HCT116 (cell line): Measurements from ENCODE around the gene IKZF3. TPM values are rescaled to one million over a fixed set of nuclear protein-coding genes. Genes with fewer than 3 reads are reported as not detected.

Experiments
- ATAC-seq: fragments of 200-7000 bp; cut with Tn5 transposase; 2 replicates; pipeline ENCODE4 v1.9.1; 2020; ENCODE audit warnings: mild to moderate bottlenecking, moderate library complexity
- BruUV-seq: library from RNA; stranded (reverse); fragments of 400-500 nt; replicated peaks from 2 replicates; lab custom pipeline; 2021; lab: Mats Ljungman, UMichigan
- CTCF ChIA-PET: fragments of 300-600 bp; sonication (Branson Sonifier 250); formaldehyde crosslinking; loops from one replicate; lab custom pipeline; 2021; ENCODE audit warnings: antibody characterized with exemption; lab: Charles Lee
- POLR2A ChIA-PET: fragments of 300-600, 350-600 bp; sonication (Branson Sonifier 250); formaldehyde crosslinking; loops from one replicate; lab custom pipeline; 2021; ENCODE audit warnings: antibody characterized with exemption; lab: Charles Lee
- RAD21 ChIA-PET, 2 experiments: fragments of 300-600 bp; sonication (Branson Sonifier 250); formaldehyde crosslinking; loops; one replicate each; lab custom pipeline; 2023; ENCODE audit warnings: low total read pairs in 2 of 2; ENCODE audit not compliant: uncharacterized antibody in 2 of 2, unreplicated experiment in 2 of 2, low non-redundant PET in 1 of 2; lab: Charles Lee
- DNase-seq: peaks from one replicate; pipeline ENCODE4 v3.0.0-alpha.2; 2010; ENCODE audit warnings: low read depth, low spot score
- H2AFZ ChIP-seq: fragments of 200-600 bp; shearing (Covaris generic), sonication (generic); 2 replicates; pipeline ENCODE4 v1.6.1; 2017; ENCODE audit warnings: low read depth, mixed run types, mixed read lengths, antibody characterized with exemption, low read length; ENCODE audit not compliant: poor library complexity, severe bottlenecking
- H3K27ac ChIP-seq: 2 replicates; pipeline ENCODE4 v1.5.1; 2012; ENCODE audit warnings: low read depth, low read length
- H3K27me3 ChIP-seq: fragments of 200-600 bp; sonication (generic); 2 replicates; pipeline ENCODE4 v1.6.1; 2016; ENCODE audit warnings: mixed run types, low read length, mixed read lengths; ENCODE audit not compliant: insufficient read depth
- H3K36me3 ChIP-seq, 2 experiments: fragments of 200-500 bp in 1 of 2; fragments of 200-600 bp in 1 of 2; sonication (Bioruptor generic) in 1 of 2; sonication (generic) in 1 of 2; 2 replicates each; pipeline versions ENCODE4 v1.5.1 to v1.6.1; 2014 to 2016; ENCODE audit warnings: low read length in 2 of 2, inconsistent platforms in 1 of 2, mixed read lengths in 1 of 2, mixed run types in 1 of 2; ENCODE audit not compliant: insufficient read depth in 2 of 2, control insufficient read depth in 1 of 2
- H3K4me1 ChIP-seq, 2 experiments: fragments of 200-600 bp in 1 of 2; sonication (generic) in 1 of 2; 2 replicates each; pipeline versions ENCODE4 v1.5.1 to v1.6.1; 2012 to 2017; ENCODE audit warnings: low read length in 2 of 2, inconsistent platforms in 1 of 2, mild to moderate bottlenecking in 1 of 2, mixed read lengths in 1 of 2, mixed run types in 1 of 2, moderate library complexity in 1 of 2; ENCODE audit not compliant: insufficient read depth in 2 of 2, control insufficient read depth in 1 of 2
- H3K4me2 ChIP-seq: fragments of 200-600 bp; sonication (generic); 2 replicates; pipeline ENCODE4 v1.6.1; 2017; ENCODE audit warnings: mixed run types, low read length, mixed read lengths
- H3K4me3 ChIP-seq, 2 experiments: fragments of 200-600 bp in 1 of 2; sonication (generic) in 1 of 2; replicated peaks in 1 of 2; 2 replicates each; pipeline ENCODE4 v1.5.1; 2011 to 2016; ENCODE audit warnings: low read length in 2 of 2, control low read depth in 1 of 2, low read depth in 1 of 2, mild to moderate bottlenecking in 1 of 2, mixed read lengths in 1 of 2, mixed run types in 1 of 2
- H3K79me2 ChIP-seq: fragments of 200-600 bp; sonication (generic); 2 replicates; pipeline ENCODE4 v1.6.1; 2017; ENCODE audit warnings: mild to moderate bottlenecking, mixed run types, low read length, moderate library complexity, mixed read lengths; ENCODE audit not compliant: insufficient read depth
- H3K9ac ChIP-seq: fragments of 200-600 bp; sonication (generic); 2 replicates; pipeline ENCODE4 v1.6.1; 2016; ENCODE audit warnings: low read length, mixed read lengths
- H3K9me2 ChIP-seq: fragments of 200-600 bp; sonication (generic), shearing (Covaris generic); 2 replicates; pipeline ENCODE4 v1.6.1; 2017; ENCODE audit warnings: mixed run types, mild to moderate bottlenecking, moderate library complexity; ENCODE audit not compliant: insufficient read depth
- H3K9me3 ChIP-seq, 2 experiments: fragments of 200-500 bp in 1 of 2; fragments of 200-600 bp in 1 of 2; sonication (Bioruptor generic) in 1 of 2; sonication (generic) in 1 of 2; 2 replicates each; pipeline ENCODE4 v1.6.1; 2014 to 2017; ENCODE audit warnings: low read length in 2 of 2, mixed read lengths in 2 of 2, inconsistent platforms in 1 of 2, low read depth in 1 of 2, mild to moderate bottlenecking in 1 of 2, mixed run types in 1 of 2, moderate library complexity in 1 of 2; ENCODE audit not compliant: control insufficient read depth in 1 of 2, insufficient read depth in 1 of 2
- H4K20me1 ChIP-seq: fragments of 200-600 bp; sonication (generic), shearing (Covaris generic); 2 replicates; pipeline ENCODE4 v1.6.1; 2017; ENCODE audit warnings: mixed run types, mild to moderate bottlenecking, moderate library complexity; ENCODE audit not compliant: insufficient read depth
- CBX3 ChIP-seq: IDR thresholded peaks from 2 replicates; pipeline ENCODE4 v1.6.1; 2012; ENCODE audit warnings: low read depth
- CEBPB ChIP-seq: IDR thresholded peaks from 2 replicates; pipeline ENCODE4 v1.6.1; 2012; ENCODE audit warnings: low read depth
- EZH2 ChIP-seq: fragments of 200-600 bp; sonication (generic); IDR thresholded peaks from 2 replicates; pipeline ENCODE4 v1.6.1; 2017; ENCODE audit warnings: antibody characterized with exemption, mixed run types
- EZH2phosphoT487 ChIP-seq: fragments of 200-600 bp; IDR thresholded peaks from 2 replicates; pipeline ENCODE4 v1.6.1; 2018; ENCODE audit warnings: antibody characterized with exemption, borderline replicate concordance
- POLR2A ChIP-seq: IDR thresholded peaks from 2 replicates; pipeline ENCODE4 v1.7.0; 2011; ENCODE audit warnings: borderline replicate concordance; ENCODE audit not compliant: insufficient read depth, insufficient read length; ENCODE audit errors: extremely low read depth
- POLR2AphosphoS5 ChIP-seq: IDR thresholded peaks from 2 replicates; pipeline ENCODE4 v1.6.1; 2011; ENCODE audit warnings: mild to moderate bottlenecking, low read depth, low read length, moderate library complexity
- RAD21 ChIP-seq: IDR thresholded peaks from 2 replicates; pipeline ENCODE4 v1.6.1; 2012; ENCODE audit warnings: low read depth, mild to moderate bottlenecking
- SIN3A ChIP-seq: IDR thresholded peaks from 2 replicates; pipeline ENCODE4 v1.6.1; 2012; ENCODE audit warnings: low read depth
- SP1 ChIP-seq: IDR thresholded peaks from 2 replicates; pipeline ENCODE4 v1.6.1; 2012; ENCODE audit warnings: low read depth
- SRF ChIP-seq: IDR thresholded peaks from 2 replicates; pipeline ENCODE4 v1.6.1; 2012; ENCODE audit warnings: low read depth
- TCF7L2 ChIP-seq: IDR thresholded peaks from 2 replicates; pipeline ENCODE4 v1.7.0; 2011; ENCODE audit warnings: borderline replicate concordance, inconsistent platforms; ENCODE audit not compliant: insufficient read depth, insufficient read length; ENCODE audit errors: extremely low read depth
- YY1 ChIP-seq: IDR thresholded peaks from 2 replicates; pipeline ENCODE4 v1.6.1; 2011; ENCODE audit warnings: low read length, low read depth, moderate library complexity, mild to moderate bottlenecking; ENCODE audit not compliant: insufficient replicate concordance; ENCODE audit errors: extremely low read depth
- ZFX ChIP-seq: fragments of 450-650 bp; IDR thresholded peaks from 2 replicates; pipeline ENCODE4 v1.6.1; 2017
- ZNF274 ChIP-seq: fragments of 200-500 bp; sonication (Bioruptor generic); IDR thresholded peaks from 2 replicates; pipeline ENCODE4 v1.6.1; 2014; ENCODE audit warnings: mild to moderate bottlenecking, low read depth, low read length, inconsistent platforms
- intact Hi-C: fragments of 100-400 bp; cut with micrococcal nuclease; formaldehyde crosslinking; loops from 2 replicates; pipeline ENCODE4 v1.10.0; 2022
- total RNA-seq: library from RNA; stranded (reverse); gene quantifications from one replicate; pipeline ENCODE4 v1.2.1, GENCODE V29; 2021; ENCODE audit not compliant: unreplicated experiment
- TF ChIP-seq, protein P1 (sequence below): IDR thresholded peaks from 2 replicates; pipeline ENCODE4 v1.6.1; 2012
- TF ChIP-seq, protein P2 (sequence below): IDR thresholded peaks from 2 replicates; pipeline ENCODE4 v1.6.1; 2012; ENCODE audit warnings: low read depth
- TF ChIP-seq, protein P3 (sequence below): IDR thresholded peaks from 2 replicates; pipeline ENCODE4 v1.6.1; 2011; ENCODE audit warnings: mild to moderate bottlenecking, low read length, moderate library complexity; ENCODE audit not compliant: insufficient replicate concordance; ENCODE audit errors: extremely low read depth
- TF ChIP-seq, protein P4 (sequence below), 3 experiments: fragments of 200-600 bp in 1 of 3; sonication (generic) in 1 of 3; IDR thresholded peaks in 2 of 3; conservative IDR thresholded peaks in 1 of 3; 2 replicates each; pipeline ENCODE4 v1.5.1; 2012 to 2017; ENCODE audit warnings: low read depth in 2 of 3, low read length in 2 of 3, antibody characterized with exemption in 1 of 3, borderline replicate concordance in 1 of 3, control low read depth in 1 of 3, mild to moderate bottlenecking in 1 of 3, mixed read lengths in 1 of 3, mixed run types in 1 of 3, moderate library complexity in 1 of 3; ENCODE audit not compliant: insufficient read depth in 1 of 3

IKZF3 gene
- total RNA-seq, 1 experiment from 2014 or later = 0.30 TPM

DNA sequence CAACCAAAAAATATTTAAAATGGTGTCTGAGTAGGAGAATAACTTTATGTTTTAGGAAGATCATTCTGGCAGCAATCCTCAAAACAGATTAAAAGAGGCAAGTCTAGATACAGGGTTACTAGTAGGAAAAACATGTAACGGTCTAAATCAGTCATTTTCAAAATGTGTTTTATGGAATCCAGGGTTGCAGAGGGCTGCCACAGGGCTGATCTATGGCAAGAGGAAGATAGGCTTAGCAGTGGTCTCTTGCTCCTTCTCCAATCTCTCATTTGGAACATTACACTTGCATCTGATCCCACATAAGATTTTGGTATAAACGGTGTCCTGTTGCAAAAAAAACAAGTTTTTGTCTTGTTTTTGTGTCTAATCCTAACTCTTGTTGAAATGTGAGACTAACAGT is 9.2 kb downstream of the IKZF3 start:
- no peak overlapping the region for H3K4me3 ChIP-seq
- ATAC-seq = no peak

More for the DNA sequence above, 9.2 kb downstream of the IKZF3 start:
- CTCF ChIA-PET = no interaction called here
- Histone ChIP-seq H3K4me2 (no peak overlapping the region), H3K27me3 (no peaks in the 10 kb centered on the region), H2AFZ (no peak overlapping the region), H3K36me3 (no peaks in the 10 kb centered on the region), H3K79me2 (no peaks in the 10 kb centered on the region), H3K9ac (no peak overlapping the region), H3K9me3 (no peaks in the 10 kb centered on the region), H3K27ac (no peak overlapping the region), H4K20me1 (no peaks in the 10 kb centered on the region), H3K4me1 (no peaks in the 10 kb centered on the region), H3K9me2 (no peaks in the 10 kb centered on the region)
- RAD21 ChIA-PET = no interaction called here
- intact Hi-C loops = no loop called here
- no TSS peak for BruUV-seq
- TF ChIP-seq SP1 (no peak), YY1 (no peak), EZH2phosphoT487 (no peak), POLR2AphosphoS5 (no peak), SRF (no peak), EZH2 (no peak), CBX3 (no peak), TCF7L2 (no peak), CEBPB (no peak), ZNF274 (no peak), ZFX (no peak), SIN3A (no peak), RAD21 (no peak), POLR2A (no peak)
- TF ChIP-seq, protein P1, sequence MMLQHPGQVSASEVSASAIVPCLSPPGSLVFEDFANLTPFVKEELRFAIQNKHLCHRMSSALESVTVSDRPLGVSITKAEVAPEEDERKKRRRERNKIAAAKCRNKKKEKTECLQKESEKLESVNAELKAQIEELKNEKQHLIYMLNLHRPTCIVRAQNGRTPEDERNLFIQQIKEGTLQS = no peak
- TF ChIP-seq, protein P2, sequence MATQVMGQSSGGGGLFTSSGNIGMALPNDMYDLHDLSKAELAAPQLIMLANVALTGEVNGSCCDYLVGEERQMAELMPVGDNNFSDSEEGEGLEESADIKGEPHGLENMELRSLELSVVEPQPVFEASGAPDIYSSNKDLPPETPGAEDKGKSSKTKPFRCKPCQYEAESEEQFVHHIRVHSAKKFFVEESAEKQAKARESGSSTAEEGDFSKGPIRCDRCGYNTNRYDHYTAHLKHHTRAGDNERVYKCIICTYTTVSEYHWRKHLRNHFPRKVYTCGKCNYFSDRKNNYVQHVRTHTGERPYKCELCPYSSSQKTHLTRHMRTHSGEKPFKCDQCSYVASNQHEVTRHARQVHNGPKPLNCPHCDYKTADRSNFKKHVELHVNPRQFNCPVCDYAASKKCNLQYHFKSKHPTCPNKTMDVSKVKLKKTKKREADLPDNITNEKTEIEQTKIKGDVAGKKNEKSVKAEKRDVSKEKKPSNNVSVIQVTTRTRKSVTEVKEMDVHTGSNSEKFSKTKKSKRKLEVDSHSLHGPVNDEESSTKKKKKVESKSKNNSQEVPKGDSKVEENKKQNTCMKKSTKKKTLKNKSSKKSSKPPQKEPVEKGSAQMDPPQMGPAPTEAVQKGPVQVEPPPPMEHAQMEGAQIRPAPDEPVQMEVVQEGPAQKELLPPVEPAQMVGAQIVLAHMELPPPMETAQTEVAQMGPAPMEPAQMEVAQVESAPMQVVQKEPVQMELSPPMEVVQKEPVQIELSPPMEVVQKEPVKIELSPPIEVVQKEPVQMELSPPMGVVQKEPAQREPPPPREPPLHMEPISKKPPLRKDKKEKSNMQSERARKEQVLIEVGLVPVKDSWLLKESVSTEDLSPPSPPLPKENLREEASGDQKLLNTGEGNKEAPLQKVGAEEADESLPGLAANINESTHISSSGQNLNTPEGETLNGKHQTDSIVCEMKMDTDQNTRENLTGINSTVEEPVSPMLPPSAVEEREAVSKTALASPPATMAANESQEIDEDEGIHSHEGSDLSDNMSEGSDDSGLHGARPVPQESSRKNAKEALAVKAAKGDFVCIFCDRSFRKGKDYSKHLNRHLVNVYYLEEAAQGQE = no peak
- TF ChIP-seq, protein P3, sequence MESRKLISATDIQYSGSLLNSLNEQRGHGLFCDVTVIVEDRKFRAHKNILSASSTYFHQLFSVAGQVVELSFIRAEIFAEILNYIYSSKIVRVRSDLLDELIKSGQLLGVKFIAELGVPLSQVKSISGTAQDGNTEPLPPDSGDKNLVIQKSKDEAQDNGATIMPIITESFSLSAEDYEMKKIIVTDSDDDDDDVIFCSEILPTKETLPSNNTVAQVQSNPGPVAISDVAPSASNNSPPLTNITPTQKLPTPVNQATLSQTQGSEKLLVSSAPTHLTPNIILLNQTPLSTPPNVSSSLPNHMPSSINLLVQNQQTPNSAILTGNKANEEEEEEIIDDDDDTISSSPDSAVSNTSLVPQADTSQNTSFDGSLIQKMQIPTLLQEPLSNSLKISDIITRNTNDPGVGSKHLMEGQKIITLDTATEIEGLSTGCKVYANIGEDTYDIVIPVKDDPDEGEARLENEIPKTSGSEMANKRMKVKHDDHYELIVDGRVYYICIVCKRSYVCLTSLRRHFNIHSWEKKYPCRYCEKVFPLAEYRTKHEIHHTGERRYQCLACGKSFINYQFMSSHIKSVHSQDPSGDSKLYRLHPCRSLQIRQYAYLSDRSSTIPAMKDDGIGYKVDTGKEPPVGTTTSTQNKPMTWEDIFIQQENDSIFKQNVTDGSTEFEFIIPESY = no peak
- TF ChIP-seq, protein P4, sequence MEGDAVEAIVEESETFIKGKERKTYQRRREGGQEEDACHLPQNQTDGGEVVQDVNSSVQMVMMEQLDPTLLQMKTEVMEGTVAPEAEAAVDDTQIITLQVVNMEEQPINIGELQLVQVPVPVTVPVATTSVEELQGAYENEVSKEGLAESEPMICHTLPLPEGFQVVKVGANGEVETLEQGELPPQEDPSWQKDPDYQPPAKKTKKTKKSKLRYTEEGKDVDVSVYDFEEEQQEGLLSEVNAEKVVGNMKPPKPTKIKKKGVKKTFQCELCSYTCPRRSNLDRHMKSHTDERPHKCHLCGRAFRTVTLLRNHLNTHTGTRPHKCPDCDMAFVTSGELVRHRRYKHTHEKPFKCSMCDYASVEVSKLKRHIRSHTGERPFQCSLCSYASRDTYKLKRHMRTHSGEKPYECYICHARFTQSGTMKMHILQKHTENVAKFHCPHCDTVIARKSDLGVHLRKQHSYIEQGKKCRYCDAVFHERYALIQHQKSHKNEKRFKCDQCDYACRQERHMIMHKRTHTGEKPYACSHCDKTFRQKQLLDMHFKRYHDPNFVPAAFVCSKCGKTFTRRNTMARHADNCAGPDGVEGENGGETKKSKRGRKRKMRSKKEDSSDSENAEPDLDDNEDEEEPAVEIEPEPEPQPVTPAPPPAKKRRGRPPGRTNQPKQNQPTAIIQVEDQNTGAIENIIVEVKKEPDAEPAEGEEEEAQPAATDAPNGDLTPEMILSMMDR (IDR thresholded peaks at IDR 0.05 in 2 of 3, conservative IDR thresholded peaks at IDR 0.05 in 1 of 3; ENCODE audit: borderline replicate concordance in 1 of 3, insufficient read depth in 1 of 3, low read depth in 2 of 3, low read length in 2 of 3) = no peak
- no peak for DNase-seq
- POLR2A ChIA-PET = no interaction called here
